Measurements from ENCODE around the gene STAT1.
"Not testable (repeated sequence)": the region's sequence is repeated elsewhere in the genome, so short reads cannot be mapped to it uniquely, and the experiment has no call there.

The STAT1 gene

DNA sequence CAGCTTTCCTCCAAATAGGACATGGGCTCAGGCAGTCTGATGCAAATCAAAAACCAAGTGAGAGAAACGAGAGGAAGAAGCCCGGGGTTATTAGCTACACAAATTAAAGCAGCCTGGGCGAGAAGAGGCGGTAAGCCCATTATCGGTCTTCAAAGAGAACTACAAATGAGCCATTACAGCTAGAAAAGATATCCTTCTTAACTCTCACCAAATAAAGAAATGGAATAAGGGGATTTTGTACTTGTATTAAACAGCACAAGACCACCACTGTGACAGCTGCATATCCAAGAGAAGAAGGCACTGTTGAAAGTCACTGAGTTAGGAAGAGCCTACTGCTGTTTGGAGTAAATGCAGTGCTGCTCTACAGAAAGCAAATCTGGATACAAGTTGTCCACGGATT lies 32.6 kb downstream of the STAT1 start:
- DNase-seq (ENCODE audit: low read depth): no peak

DNA sequence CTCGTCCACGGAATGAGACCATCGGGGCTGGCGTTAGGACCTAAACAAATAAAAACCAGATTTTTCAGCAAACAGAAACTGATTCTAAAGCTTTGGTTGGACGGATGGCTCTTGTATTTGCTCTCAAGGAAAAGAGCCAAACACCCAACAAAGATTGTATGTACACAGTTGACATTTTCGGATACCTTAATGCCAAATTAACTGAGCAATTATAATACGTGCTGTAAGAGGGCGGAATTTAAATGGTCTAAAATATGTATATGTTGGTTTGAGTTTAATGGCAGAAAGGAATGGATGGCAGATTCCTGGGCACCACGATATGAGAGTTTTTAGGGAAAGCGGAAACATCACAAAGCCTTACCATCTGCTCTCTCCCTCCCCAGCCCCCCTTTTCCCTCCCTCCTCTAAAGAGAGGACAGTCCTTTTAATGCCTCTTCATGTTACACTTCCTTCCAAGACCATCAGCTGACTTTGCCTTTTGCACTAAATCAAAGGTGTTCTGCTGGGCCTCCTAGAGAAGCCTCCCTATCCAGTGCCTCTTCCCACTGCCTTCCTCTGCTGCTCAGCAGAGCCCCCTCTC lies 33.3 kb downstream of the STAT1 start:
- DNase-seq (ENCODE audit: low read depth): no peak

DNA sequence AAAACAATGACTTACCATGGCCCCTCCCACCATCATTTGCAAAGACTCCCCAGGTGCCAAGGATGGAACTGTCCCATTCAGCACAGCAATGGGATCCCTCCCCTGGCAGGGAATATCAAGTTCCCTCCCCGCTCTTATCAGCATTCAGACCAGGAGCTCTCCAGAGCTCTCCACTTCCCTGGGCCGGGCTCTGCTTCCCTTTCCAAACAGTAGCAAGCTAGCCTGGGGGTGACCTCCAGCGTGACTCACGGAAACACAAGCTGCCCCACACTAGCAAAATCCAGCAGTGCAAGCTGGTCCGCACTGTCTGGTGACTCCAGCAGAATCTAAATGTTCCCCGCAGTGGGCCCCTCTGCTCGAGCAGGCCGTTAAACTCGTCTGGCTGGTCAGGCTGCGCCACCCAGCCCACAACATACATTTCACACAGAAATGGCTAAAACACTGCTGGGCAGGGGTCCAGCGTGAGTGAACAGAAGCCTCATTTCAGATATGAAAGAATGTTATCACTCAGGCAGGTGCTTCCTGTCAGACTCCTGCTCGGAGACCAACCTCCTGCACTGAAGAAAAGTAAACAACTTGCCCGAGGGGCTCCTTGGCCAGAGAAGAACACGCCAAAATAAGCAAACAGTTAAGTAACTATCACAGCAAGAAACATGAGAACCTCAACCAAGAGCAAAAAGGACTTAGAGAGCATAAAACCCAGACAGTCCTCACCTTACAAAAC lies 33.9 kb downstream of the STAT1 start:
- DNase-seq (ENCODE audit: low read depth): no peak

DNA sequence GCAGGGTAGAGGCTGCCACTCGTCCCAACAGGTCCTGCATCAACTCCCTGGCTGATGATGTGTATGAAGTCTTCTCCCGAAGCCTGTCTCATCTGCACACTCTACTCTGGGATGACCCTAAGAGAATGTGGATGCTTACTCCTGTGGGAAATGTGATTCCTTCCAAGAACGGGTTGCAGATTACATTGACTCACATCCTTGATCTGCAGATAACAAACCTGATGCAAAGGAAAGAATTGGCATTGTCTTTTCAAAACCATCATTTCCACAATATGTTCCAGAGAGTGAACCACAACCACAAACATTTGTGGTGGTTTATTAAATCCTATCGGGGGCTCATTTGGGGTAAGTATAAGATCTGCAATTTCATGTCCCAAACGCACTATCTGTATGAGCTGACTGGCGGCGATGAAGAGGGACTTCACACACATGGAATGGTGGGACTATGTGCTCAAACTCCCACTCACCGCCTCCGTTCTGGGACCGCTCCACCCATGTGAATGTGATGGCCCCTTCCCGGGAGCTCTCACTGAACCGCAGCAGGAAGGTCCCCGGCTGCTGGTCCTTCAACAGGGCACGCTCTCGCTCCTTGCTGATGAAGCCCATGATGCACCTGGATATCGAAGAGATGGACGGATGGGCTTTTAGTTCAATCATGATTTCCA lies 35.5 kb downstream of the STAT1 start:
- DNase-seq (ENCODE audit: low read depth): no peak

DNA sequence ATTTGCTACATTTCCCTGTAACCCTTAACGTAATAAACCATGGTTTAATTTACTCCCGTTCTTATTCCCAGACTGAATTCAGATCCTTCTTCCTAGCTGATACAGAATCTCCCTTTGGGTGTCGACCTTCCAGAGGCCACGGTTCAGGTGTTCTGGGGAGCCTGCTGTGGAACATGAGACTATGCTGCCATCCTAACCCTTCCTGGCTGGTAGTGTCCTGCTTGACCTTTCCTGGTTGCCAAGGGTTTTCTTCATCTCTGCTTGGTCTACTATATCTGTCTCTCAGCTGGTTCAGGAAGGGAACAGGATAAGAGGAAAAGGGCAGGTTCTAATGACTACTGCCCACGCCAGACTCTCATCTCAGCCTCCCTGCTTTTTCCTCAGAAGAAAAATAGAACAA lies 36.5 kb downstream of the STAT1 start:
- DNase-seq (ENCODE audit: low read depth): no peak

DNA sequence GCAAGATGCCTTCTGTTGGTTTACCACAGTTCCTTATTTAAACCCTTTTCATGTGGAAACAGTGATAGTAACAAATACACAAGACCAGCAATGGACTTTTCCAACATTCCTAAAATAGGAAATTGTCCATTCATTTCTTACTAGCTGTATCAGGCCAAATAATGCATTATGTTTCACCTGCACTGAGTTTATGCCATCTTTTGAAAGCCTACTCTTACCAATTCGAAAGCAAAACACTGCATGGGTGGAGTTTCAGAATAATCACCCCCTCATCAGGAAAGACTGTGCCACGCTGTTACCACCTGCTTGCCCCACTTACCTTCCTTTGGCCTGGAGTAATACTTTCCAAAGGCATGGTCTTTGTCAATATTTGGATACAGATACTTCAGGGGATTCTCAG lies 37.5 kb downstream of the STAT1 start:
- no peak for DNase-seq (ENCODE audit: low read depth)

DNA sequence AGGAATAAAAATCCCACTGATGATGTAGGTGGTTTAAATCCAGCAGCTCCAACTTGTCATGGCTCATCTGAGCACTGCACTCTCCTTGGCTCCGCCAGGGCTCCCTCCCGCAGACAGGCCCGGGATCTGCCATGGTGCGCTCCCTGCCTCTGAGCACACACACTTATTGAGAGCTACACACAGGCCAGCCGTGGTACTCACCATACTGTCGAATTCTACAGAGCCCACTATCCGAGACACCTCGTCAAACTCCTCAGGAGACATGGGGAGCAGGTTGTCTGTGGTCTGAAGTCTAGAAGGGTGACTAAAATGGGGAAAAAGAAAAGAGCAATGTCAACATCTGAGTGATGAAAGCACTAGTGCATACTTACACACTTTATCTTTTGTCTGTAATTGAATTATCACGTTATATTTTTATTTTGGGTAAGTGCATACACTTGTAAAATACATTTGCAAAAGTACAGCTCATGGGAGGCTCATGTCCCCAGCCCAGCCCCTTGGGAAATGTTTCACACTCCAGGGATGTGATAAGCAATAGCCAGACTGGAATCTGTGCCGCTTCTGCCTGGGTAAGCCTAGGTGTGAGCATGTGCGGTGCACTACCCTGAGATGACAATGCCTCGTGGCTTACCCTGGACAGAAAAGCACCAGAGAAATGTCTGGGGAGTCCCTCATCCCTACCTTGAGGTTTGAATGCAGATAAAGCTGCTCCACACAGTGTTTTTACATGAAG lies 39.2 kb downstream of the STAT1 start:
- no peak for DNase-seq (ENCODE audit: low read depth)

DNA sequence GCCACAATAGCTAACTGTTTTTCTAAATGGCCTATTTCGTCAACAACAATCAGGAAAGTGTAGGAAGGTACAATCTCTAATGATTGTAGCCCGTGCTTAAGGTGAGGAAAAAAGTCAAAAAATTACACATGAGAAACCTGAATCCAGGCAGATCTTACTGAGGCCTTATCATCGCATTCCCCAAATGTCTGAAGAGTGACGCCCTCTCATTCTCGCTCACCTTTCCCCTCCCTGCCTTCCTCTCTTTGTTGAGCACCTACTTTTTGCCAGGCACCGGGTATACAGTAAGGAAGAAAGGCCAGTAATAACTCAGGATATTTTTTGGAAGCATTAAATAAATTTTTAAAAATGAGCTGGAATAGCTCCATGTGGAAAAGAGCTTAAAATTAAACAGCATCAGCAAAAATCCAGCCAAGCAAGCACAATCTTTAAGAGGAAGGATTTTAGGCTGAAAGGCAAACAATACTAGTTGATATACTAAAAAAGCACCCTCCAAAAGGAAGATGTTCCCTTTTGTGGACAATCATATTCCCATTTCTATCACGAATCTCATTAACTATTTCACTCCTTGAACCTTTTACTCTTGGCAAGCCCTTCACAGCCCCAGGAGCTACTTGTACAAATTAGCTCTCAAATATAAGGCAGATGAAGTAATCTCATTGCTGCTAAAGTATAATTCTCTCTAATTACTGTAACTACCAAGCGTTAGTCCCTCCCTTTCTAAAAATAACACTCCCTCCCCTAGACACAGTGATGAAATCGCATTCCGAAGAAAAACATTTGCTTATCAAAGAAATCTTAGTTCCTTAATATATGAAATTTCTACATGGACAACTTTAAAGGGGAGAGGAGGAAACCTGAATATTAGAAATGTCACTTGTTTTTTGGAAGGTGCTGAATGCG lies 40.0 kb downstream of the STAT1 start:
- DNase-seq (ENCODE audit: low read depth): no peak

DNA sequence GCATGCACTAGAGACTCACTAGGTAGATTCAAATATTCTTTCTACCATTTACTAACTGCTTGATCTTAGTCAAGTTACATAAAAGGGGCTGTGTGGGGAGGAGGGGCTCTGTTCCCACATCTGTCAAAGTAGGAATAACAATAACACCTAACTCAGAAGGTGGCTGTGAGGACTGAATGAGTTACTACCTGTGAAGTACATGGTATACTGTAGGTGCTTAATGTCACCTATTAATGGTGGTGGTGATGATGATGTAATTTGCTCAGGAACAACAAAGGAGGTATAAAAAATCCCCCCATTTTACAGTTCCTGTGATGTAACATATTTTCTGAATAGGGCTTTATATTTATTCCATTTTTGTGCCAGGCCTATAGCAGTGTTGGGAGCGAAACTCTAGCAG lies 40.7 kb downstream of the STAT1 start:
- no peak for DNase-seq (ENCODE audit: low read depth)

DNA sequence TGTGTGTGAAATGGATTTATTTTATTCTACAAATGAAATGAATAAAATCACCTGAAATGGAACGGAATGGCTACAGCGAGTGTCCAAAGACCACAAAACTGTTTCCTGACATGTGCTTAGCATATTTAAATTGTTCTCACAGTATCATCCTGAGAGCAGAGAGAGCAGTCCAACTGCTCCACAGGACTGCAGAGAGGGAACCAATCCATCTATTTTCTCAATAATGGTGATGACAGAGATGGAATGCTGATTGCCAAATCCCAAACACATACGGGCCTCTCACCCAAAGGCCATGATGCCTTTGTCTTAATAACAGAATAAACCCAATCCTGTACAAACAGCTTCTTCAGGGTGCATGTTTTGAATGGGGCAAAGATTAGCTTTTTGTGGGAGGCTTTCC lies 41.1 kb downstream of the STAT1 start:
- no peak for DNase-seq (ENCODE audit: low read depth)

DNA sequence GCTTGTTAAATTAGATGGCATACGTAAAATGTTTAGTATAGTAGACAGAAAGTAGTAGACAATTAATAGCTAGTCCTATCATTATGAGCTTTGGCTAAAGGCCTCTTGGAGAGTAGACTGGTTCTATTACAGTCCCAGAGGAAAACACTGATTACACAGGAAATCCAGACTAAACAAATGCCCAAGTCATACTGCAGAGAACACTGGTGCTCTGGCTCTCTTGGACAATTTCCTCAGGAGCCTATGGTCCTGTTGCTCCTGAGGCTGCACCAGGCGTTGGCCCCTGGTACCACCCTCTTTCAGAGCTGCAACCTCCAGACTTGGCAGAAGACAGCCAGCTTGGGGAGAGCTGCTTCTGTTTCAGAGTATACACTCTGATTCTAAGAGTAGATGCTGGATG lies 41.8 kb downstream of the STAT1 start:
- no peak for DNase-seq (ENCODE audit: low read depth)

DNA sequence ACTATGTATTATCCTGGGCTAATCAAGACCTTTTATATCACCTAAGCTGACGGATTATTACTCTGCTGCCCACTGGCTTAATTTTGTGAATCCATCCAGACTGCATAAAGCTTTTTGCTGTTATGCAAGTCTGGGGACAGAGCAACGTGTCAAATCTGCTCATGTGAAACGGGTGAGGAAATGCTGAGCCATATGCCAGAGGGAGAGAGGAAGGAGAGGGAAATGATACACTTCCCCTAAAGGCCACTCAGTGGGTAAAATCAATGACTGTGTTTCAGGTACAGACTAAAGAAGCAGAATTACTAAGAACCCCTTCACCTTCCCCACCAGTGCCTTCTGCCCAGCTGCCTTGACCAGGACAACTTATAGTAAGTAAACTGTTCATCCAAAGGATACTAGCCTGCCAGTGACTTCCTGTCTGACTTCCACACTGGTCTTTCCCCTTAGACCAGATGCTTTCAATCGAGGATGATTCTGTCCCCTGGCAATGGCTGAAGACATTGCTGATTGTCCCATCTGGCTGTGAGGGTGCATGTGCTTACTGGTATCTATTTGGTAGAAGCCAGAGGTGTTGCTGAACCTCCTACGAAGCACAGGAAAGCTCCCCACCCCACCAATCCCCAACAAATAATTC lies 43.0 kb downstream of the STAT1 start:
- DNase-seq (ENCODE audit: low read depth): no peak

DNA sequence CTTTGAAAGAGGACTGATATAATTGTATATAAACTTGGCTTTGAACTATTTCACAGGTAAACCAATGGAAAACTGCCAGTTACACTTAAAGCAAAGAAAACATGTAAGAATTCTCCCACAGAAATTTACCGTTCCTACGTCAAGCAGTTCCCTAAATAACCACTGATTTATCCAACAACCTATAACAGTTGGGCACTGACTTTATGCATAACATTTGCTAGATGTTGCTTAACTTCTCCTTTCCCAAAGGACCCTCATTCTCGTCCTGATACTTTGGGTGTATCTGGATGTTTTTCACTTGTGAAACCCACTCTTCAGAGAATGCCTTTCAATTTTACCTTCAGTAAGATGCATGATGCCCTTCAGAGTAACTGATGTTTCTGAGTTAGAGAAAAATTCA lies 43.8 kb downstream of the STAT1 start:
- DNase-seq (ENCODE audit: low read depth): no peak

DNA sequence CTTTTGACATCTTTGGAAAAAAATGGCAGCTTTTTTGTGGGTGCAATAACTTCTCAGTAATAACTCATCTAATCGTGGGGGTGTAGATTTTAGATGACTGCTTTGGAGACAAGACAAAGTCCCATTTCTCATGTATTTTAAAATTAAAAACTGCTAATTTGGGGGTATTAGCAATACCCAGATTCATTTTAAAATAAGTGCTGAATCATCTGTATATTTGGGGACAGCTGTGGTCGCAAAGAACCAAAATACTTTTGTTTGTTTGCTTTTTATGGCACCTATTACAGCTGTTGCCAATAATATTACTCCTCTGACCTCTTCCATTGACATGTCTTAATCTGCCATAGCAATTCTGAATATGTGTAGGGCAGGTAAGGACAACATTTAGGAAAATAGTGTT lies 45.4 kb downstream of the STAT1 start:
- DNase-seq (ENCODE audit: low read depth): no peak

DNA sequence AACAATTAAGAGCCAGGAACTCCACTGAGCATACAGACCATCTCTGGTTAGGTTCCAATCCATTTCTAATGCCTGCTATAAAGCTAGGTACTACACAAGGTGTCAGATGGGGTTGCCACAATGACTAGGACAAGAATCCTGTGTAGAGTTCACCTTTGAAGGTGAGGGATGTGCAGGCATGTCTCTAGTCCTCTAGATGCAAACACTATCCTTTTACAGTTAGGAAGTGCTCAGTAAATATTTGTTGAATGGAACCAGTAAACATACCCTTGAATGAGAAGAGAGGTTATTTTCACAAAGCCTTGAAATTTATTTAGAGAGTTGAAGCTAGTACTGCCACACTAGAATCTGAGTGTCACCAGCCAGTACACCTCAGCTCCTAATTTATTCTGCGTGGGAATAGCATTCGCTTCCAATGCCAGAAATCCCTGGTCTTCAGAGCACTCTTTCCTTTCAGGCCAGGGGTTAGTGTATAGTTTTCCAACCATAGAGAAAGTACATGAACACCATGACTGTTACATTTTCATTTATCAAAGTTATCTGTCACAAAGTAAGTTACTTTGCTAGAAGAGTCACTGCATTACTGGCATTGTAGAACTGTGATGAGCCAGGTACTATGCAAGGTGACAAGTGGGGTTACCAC lies 48.3 kb downstream of the STAT1 start:
- DNase-seq (ENCODE audit: low read depth): no peak

DNA sequence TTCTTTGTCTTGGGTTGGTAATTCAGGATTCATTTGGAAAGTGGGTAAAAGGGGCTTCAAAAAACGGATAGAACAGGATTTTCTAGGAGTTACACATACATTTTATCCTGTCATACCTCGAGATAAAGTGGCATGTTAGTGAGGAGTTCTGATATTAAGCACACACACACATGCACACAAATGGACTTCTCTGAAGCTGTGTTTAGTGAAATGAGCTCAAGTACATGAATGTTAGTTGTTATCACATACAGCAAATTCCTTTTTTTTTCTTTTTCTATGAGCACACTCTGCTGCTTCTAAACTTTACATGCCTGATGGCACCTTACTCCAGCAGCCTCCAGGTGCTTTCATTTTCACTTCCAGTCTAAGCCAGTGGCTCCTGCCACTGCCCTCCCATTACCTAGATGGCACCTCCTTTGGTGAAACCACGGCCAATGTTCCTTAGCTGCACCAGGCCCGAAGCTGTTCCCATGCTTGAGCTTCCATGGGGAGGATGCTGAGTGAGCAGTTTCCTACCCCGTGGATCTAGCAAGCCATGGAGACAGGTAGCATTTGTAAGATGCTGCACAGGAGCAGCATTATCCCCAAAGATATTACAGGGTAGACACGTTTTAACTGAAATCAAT lies 49.7 kb downstream of the STAT1 start:
- no peak for DNase-seq (ENCODE audit: low read depth)

DNA sequence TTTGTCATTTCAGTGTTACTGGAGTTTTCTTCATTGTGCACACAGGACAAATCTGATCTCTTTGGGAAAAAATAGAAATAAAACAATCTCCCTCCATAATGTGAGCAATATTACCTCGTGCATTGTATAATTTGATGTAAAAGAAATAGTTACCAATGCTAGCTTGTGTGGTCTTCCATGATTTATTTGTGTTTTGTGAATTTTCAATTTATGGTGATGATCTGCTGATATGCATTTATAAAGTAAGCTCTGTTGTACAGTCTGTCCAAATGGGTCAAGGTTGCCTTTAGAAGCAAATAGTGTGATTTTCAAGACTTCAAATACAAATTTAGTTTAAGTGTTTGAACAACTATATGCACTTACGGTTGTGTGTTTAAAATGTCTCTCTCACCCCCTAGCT lies 50.9 kb downstream of the STAT1 start:
- no peak for DNase-seq (ENCODE audit: low read depth)

DNA sequence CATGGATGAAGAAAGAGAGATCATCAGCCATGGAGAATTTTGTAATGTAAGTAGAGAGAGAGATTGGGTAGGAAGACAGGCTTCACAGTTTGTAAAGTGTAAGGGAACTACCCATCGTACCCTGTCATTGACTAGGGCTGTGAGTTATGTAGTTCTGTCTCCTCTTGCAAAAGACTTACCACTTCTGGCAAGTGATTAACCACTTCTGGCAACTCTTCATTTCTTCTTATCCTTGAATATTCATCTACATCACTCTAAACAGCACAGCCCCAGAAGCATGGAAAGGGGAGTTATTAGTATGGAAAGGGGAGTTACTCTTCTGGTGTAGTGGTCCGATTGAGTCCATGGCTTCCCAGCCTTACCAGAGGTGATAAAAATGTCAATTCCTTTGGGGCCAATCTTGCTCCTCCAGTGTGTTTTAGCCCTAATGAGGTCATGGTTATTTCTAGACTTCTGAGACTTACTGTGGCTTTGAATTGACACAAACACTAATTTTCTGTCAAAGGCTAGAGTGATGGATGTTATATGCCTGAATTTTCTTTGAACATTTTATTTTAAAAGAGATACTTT lies 52.0 kb downstream of the STAT1 start:
- DNase-seq (ENCODE audit: low read depth): no peak

DNA sequence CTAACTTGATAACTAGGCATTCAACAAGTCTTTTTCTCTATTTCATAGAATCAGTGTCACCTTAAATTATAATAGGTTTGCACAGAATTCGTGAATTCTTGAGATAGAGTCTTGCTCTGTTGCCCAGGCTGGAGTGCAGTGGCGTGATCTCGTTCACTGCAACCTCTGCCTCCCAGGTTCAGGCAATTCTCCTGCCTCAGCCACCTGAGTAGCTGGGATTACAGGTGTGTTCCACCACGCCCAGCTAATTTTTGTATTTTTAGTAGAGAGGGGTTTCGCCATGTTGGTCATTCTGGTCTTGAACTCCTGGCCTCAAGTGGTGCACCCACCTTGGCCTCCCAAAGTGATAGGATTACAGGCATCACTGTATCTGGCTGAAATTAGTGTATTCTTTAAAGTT lies 52.9 kb downstream of the STAT1 start:
- DNase-seq (ENCODE audit: low read depth): not testable (repeated sequence)
